ENCODE data around the gene BTBD2.

- TF ChIP-seq POLR2A (IDR thresholded peaks at IDR 0.05) (no peak), POLR2AphosphoS5 (IDR thresholded peaks at IDR 0.05) (no peak), CTCF (IDR thresholded peaks at IDR 0.05) (no peak)
Observed at GRCh38 chr19:1975162-1975480, 40.4 kb downstream of the BTBD2 start.
